ENCODE results near the gene LCN15. TPM values are rescaled to one million over a fixed set of nuclear protein-coding genes. Genes with fewer than 3 reads are reported as not detected.
"Not testable (repeated sequence)": the region's sequence is repeated elsewhere in the genome, so short reads cannot be mapped to it uniquely, and the experiment has no call there.

Gene LCN15
- polyA plus RNA-seq, 1 experiment: not detected

DNA sequence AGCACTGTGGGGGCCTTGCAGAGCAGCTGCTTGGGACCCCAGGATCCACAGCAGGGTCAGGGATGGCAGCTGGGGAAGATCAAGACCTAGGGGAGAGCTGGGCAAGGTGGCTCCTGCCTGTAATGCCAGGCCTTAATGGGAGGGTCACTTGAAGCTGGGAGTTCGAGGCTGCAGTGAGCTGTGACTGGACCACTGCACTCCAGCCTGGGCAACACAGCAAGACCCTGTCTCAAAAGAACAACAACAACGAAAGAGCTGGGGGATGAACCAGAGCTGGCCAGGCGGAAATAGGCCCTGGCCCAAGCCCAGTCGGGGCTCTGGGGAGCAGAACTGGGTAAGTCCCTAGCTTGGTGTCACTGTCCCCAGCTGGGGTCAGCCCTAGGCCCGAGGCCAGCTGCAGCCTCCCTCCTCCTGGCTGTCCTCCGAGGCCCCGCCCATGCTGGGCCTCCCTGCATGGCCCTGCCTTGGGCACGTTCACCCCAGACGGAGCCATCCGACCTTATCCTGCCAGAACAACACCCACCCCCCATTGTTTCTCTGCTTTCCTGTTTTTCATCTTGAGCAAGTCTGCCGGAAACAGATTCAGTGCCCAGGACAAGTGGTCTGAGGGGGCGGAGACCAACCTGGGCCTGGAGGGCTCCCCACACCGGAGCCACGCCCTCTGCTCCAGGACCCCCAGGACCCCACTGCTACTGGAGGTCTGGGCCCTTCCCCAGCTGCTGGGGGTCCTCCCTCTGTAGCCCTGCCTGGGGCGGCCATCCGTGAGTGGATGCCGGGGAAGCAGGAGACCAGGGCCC is 50.0 kb downstream of the LCN15 start:
- POLR2A ChIA-PET: no interaction called here
- CTCF ChIA-PET: interaction anchor here (1.0 to 1.8 kb wide), 2 partner anchors 14 to 43 kb away, joined by 3 to 9 read pairs; no protein-coding TSS in a partner anchor
- TF ChIP-seq, protein P1, sequence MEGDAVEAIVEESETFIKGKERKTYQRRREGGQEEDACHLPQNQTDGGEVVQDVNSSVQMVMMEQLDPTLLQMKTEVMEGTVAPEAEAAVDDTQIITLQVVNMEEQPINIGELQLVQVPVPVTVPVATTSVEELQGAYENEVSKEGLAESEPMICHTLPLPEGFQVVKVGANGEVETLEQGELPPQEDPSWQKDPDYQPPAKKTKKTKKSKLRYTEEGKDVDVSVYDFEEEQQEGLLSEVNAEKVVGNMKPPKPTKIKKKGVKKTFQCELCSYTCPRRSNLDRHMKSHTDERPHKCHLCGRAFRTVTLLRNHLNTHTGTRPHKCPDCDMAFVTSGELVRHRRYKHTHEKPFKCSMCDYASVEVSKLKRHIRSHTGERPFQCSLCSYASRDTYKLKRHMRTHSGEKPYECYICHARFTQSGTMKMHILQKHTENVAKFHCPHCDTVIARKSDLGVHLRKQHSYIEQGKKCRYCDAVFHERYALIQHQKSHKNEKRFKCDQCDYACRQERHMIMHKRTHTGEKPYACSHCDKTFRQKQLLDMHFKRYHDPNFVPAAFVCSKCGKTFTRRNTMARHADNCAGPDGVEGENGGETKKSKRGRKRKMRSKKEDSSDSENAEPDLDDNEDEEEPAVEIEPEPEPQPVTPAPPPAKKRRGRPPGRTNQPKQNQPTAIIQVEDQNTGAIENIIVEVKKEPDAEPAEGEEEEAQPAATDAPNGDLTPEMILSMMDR (IDR thresholded peaks at IDR 0.05; ENCODE audit: insufficient read depth, low read depth, low read length): no peak
- H3K27me3 ChIP-seq (ENCODE audit: control insufficient read depth, insufficient read depth, low read length): peaks cover 6% of the 10 kb centered on the region; the same call in 1 of the 2 replicates
- no peak for DNase-seq (ENCODE audit: low read depth)
- no peak overlapping the region for H3K4me3 ChIP-seq (ENCODE audit: low read depth, low read length)
- no peaks in the 10 kb centered on the region for H3K36me3 ChIP-seq (ENCODE audit: control insufficient read depth, insufficient read depth, low read length)

DNA sequence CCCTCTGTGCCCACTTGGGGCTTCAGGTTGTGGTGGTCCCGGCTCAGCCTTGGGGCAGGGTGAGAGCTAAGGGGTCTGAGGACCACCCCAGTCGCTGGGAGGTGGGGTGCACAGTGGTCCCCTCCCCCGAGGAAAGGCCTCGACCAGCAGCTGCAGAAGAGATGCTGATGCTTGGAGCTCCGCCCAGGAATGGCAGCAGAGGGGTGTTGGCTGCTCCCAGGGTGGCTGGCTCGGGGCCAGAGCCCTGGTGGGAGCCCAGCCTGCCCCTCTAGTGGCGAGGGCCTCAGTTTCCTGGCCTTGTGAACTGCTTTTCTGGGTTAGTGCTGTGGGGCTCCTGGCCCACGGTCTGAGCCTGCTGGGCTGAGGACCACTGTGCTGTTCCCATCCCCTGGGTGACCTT is 50.8 kb downstream of the LCN15 start:
- H3K27me3 ChIP-seq (ENCODE audit: control insufficient read depth, insufficient read depth, low read length): peaks cover 6% of the 10 kb centered on the region; the same call in 1 of the 2 replicates
- POLR2A ChIA-PET: interaction anchor here (0.6 kb wide), 1 partner anchor 285 kb away, joined by 5 read pairs; no protein-coding TSS in a partner anchor
- TF ChIP-seq, protein P1 (IDR thresholded peaks at IDR 0.05; ENCODE audit: insufficient read depth, low read depth, low read length): no peak
- CTCF ChIA-PET: interaction anchor here (1.0 to 1.8 kb wide), 2 partner anchors 15 to 42 kb away, joined by 3 to 9 read pairs; no protein-coding TSS in a partner anchor
- no peaks in the 10 kb centered on the region for H3K36me3 ChIP-seq (ENCODE audit: control insufficient read depth, insufficient read depth, low read length)
- DNase-seq (ENCODE audit: low read depth): no peak
- H3K4me3 ChIP-seq (ENCODE audit: low read depth, low read length): no peak overlapping the region

DNA sequence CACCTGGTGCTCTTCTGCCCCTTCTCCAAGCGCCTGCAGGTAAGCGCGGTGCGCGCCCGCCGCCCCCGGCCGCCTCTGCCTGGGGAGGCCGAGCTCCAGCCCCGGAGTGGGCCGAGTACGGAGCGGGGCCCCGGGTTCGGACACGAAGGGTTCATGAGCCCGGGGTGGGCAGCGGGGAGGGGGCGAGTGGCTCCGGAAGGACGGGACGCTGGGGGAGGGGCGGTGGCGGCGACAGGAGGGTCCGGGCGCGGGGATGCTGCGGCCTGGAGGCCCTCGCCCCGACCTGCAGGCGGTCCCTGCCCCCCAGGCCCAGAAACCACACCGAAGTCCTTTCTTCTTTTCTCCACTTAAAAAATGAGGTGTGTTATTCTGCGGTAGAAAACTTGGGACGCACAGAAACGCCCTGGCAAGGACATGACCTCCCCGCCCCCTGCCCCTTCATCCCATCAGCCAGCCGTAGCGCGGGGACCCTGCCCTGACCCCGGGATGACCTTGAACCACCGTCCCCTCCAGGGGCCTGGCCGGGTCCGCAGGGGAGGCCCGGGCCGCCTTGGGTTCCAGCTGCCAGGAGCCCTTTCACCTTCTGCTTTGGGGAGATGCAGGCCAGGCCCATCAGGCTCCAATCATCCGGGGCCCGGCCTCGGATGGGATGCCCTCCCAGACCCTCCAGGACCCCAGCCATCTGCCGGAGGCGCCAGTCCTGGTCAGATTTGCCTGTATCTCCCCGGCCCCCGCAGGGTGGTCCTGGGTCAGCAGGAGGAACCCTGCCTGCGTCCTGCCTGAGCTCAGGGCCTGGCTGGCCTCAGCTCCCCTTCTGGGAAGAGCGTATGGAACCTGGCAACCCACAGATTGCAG is 51.4 kb downstream of the LCN15 start:
- peaks cover 6% of the 10 kb centered on the region; the same call in 1 of the 2 replicates for H3K27me3 ChIP-seq (ENCODE audit: control insufficient read depth, insufficient read depth, low read length)
- ChIA-PET CTCF (interaction anchor here (1.8 kb wide), 1 partner anchor 16 kb away, joined by 9 read pairs; no protein-coding TSS in a partner anchor), POLR2A (interaction anchor here (0.6 kb wide), 1 partner anchor 286 kb away, joined by 5 read pairs; no protein-coding TSS in a partner anchor)
- H3K4me3 ChIP-seq (ENCODE audit: low read depth, low read length): no peak overlapping the region
- TF ChIP-seq, protein P1 (IDR thresholded peaks at IDR 0.05; ENCODE audit: insufficient read depth, low read depth, low read length): no peak
- H3K36me3 ChIP-seq (ENCODE audit: control insufficient read depth, insufficient read depth, low read length): no peaks in the 10 kb centered on the region
- no peak for DNase-seq (ENCODE audit: low read depth)

DNA sequence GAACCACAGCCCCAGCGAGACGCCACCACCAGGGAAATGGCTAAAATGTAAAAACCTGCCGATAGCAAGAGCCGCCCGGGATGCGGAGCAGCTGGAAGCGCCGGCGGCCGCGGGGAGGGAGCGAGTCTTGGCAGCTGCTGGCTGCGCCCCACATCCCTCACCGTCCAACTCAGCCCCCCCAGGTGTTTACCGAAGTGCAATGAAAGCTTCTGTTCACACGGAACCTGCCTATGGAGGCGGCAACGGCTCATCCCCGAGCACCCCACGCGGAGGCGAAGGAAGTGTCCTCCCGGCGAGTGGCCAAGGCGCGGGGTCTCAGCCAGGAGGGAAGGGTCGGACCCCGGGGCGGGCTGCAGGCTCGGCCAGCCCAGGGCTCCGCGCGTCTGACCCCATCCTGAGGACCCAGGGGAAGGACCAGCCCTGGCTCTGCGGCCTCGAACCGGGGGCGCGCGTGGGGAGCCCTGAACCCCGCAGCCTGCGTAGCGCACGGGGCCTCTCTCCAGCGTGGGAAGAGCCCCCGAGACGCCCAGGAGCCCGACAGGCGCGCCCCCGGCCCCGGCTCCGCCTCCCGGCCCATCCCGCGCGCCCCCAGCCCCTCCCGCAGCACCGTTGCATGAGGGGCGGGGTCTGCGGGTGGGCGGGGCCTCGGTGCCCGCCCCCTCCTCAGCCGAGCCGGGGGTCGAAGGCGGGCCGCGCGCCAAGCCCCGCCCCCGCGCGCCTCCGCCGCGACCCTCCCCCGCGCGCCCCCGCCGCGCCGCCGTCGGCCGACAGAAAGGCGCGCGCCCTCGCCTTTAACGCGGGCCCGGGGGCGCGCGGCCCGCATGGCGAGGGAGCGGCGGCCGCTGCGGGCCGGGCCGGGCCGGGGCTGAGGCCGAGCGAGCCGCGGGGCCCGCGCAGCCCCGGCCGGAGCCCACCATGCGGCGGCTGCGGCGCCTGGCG is 52.3 kb downstream of the LCN15 start, which contains the start of gene DIPK1B:
Gene DIPK1B (plus strand): TSS at position 822 of the 939 bp plus-strand sequence. CDS start 94 bp downstream, at position 916.
- Histone ChIP-seq H3K4me3 (ENCODE audit: low read depth, low read length) (no peak within 1 kb of the TSS), H3K36me3 (ENCODE audit: control insufficient read depth, insufficient read depth, low read length) (no peaks in the 10 kb centered on the region), H3K27me3 (ENCODE audit: control insufficient read depth, insufficient read depth, low read length) (peaks cover 6% of the 10 kb centered on the region; the same call in 1 of the 2 replicates)
- ChIA-PET POLR2A (no interaction called here), CTCF (no interaction called here)
- TF ChIP-seq, protein P1 (IDR thresholded peaks at IDR 0.05; ENCODE audit: insufficient read depth, low read depth, low read length): no peak
- DNase-seq (ENCODE audit: low read depth): no peak

DNA sequence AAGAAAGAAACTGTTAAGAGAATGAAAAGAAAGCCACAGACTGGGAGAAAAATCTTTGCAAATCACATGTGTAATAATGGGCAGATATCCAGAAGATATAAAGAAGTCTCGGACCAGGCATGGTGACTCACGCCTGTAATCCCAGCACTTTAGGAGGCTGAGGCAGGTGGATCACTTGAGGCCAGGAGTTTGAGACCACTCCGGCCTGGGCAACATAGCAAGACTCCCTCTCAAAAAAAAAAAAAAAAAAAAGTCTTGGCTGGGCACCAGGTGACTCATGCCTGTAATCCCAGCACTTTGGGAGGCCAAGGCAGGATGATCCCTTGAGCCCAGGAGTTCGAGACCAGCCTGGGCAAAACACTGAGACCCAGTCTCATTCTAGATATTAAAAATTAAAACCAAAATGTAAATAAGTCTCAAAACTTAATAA is 53.1 kb downstream of the LCN15 start:
- H3K27me3 ChIP-seq (ENCODE audit: control insufficient read depth, insufficient read depth, low read length); CTCF ChIA-PET; H3K4me3 ChIP-seq (ENCODE audit: low read depth, low read length); DNase-seq (ENCODE audit: low read depth); POLR2A ChIA-PET; H3K36me3 ChIP-seq (ENCODE audit: control insufficient read depth, insufficient read depth, low read length): not testable (repeated sequence)

Data from BJ (cell line).